K562 (cell line): ENCODE measurements around the gene C9orf50. TPM values are rescaled to one million over a fixed set of nuclear protein-coding genes. Genes with fewer than 3 reads are reported as not detected.
A peak's percentile ranks its signal among the peaks of the same experiment; 100 is the strongest.

Experiments
- CSDE1 ChIP-seq, 2 experiments: fragments of 450-650 bp; IDR thresholded peaks; 2 replicates each; pipeline ENCODE4 v1.6.1; 2016; ENCODE audit warnings: mild to moderate bottlenecking in 1 of 2
- MTF1 ChIP-seq: fragments of 250-450 bp; sonication (Bioruptor Pico); IDR thresholded peaks from 2 replicates; pipeline ENCODE4 v1.9.0; 2021; ENCODE audit warnings: moderate library complexity, mild to moderate bottlenecking, inconsistent platforms, borderline replicate concordance
- PKNOX1 ChIP-seq: fragments of 450-650 bp; IDR thresholded peaks from 2 replicates; pipeline ENCODE4 v1.6.1; 2016
- RBM25 ChIP-seq: fragments of 200-400 bp; formaldehyde crosslinking; IDR thresholded peaks from 2 replicates; pipeline ENCODE4 v1.6.1; 2018; ENCODE audit warnings: low read length, low read depth, moderate library complexity; ENCODE audit not compliant: severe bottlenecking
- SETDB1 ChIP-seq: IDR thresholded peaks from one replicate; pipeline ENCODE4 v1.6.1; 2012; ENCODE audit warnings: low read length, control low read depth, inconsistent platforms
- TBP ChIP-seq: optimal IDR thresholded peaks from 2 replicates; pipeline ENCODE3; 2011; ENCODE audit warnings: low read depth, low read length, improper control_type of control experiment
- ZNF639 ChIP-seq, 2 experiments: fragments of 200-800 bp in 1 of 2; sonication (Bioruptor generic) in 1 of 2; sonication (generic) in 1 of 2; formaldehyde crosslinking in 1 of 2; IDR thresholded peaks in 1 of 2; conservative IDR thresholded peaks in 1 of 2; 2 replicates each; pipeline versions ENCODE4 v1.5.0 to v1.6.1; 2016 to 2020; ENCODE audit warnings: missing compliant biosample characterization in 1 of 2, missing genetic modification characterization in 1 of 2, missing genetic modification reagents in 1 of 2
- ZNF707 ChIP-seq: fragments of 250-450 bp; sonication (Bioruptor Pico); conservative IDR thresholded peaks from 2 replicates; pipeline ENCODE4 v1.8.0; 2022; ENCODE audit warnings: inconsistent platforms, mild to moderate bottlenecking, moderate library complexity
- polyA plus RNA-seq, 8 experiments: library from polyadenylated mRNA; depleted of rRNA in 4 of 8; stranded (reverse) in 5 of 8; unstranded in 3 of 8; fragments of >200 nt; fragmentation: Nextera tagmentation in 2 of 8; fragmentation: Illumina TruSeq in 1 of 8; extraction: Ambion mirVana in 2 of 8; extraction: Trizol in 1 of 8; gene quantifications; 2 replicates each; pipeline versions ENCODE4 v1.2.1 to v1.2.3, GENCODE V29; 2011 to 2014; ENCODE audit warnings: inconsistent platforms in 1 of 8, missing spikeins in 1 of 8
- total RNA-seq, 7 experiments: library from RNA; depleted of rRNA in 6 of 7; stranded (reverse); fragments of >200 nt in 6 of 7; fragmentation: Illumina TruSeq in 2 of 7; extraction: Trizol in 2 of 7; gene quantifications; 2 replicates each; pipeline versions ENCODE4 v1.2.1 to v1.2.3, GENCODE V29; 2011 to 2021; ENCODE audit warnings: low replicate concordance in 1 of 7

C9orf50 gene
- total and polyA plus RNA-seq, 9 of the 15 experiments (the other 6 are each of a cell fraction or from before 2014, with no cell fraction given) = not detected

GRCh38 chr9:129615407-129616285 lies 5.3 kb downstream of the C9orf50 start (continued):
- TF ChIP-seq PKNOX1 (no peak), SETDB1 (no peak), MTF1 (CRISPR knock-in tag) (no peak), CSDE1 (IDR thresholded peaks at IDR 0.05) (no peak), ZNF707 (CRISPR knock-in tag) (no peak), ZNF639 (CRISPR knock-in tag; conservative IDR thresholded peaks at IDR 0.05 in 1 of 2, IDR thresholded peaks at IDR 0.05 in 1 of 2) (no peak), RBM25 (peak; percentile 72), TBP (no peak)
